Measurements from ENCODE around the gene RUSC1.

RUSC1 gene

GRCh38 chr1:155324037-155324716 is 3.5 kb downstream of the RUSC1 start (continued):
- TF ChIP-seq ZNF513 (tag by site-specific recombination; IDR thresholded peaks at IDR 0.05) (no peak), ZNF223 (tag by site-specific recombination; IDR thresholded peaks at IDR 0.05) (no peak), ZNF639 (tag by site-specific recombination; IDR thresholded peaks at IDR 0.05) (no peak), ZNF791 (tag by site-specific recombination; IDR thresholded peaks at IDR 0.05) (no peak), ZNF658 (tag by site-specific recombination; IDR thresholded peaks at IDR 0.05) (no peak), ZSCAN23 (tag by site-specific recombination; IDR thresholded peaks at IDR 0.05) (no peak), GFI1B (tag by site-specific recombination; IDR thresholded peaks at IDR 0.05) (no peak), ZNF580 (tag by site-specific recombination; IDR thresholded peaks at IDR 0.05) (peak; percentile 32; the same call in 1 of the 2 replicates), ZBTB21 (tag by site-specific recombination; IDR thresholded peaks at IDR 0.05) (no peak; the same call in 1 of the 2 replicates), ZNF426 (tag by site-specific recombination; IDR thresholded peaks at IDR 0.05) (no peak), IKZF3 (tag by site-specific recombination; IDR thresholded peaks at IDR 0.05) (peak; percentile 97), ZNF19 (tag by site-specific recombination; IDR thresholded peaks at IDR 0.05; ENCODE audit: low read depth) (no peak), SP3 (tag by site-specific recombination; IDR thresholded peaks at IDR 0.05) (peak; percentile 92), ZNF2 (tag by site-specific recombination; IDR thresholded peaks at IDR 0.05) (no peak), ZNF660 (tag by site-specific recombination; IDR thresholded peaks at IDR 0.05) (no peak; the same call in 1 of the 2 replicates), ZFP41 (tag by site-specific recombination; IDR thresholded peaks at IDR 0.05; ENCODE audit: borderline replicate concordance) (no peak), ZNF510 (tag by site-specific recombination; IDR thresholded peaks at IDR 0.05; ENCODE audit: insufficient replicate concordance) (no peak), KLF7 (tag by site-specific recombination; IDR thresholded peaks at IDR 0.05; ENCODE audit: borderline replicate concordance) (peak; percentile 21; the same call in 1 of the 2 replicates), ZNF449 (tag by site-specific recombination; IDR thresholded peaks at IDR 0.05) (peak; percentile 61; the same call in 1 of the 2 replicates), ZFHX2 (tag by site-specific recombination; conservative IDR thresholded peaks at IDR 0.05) (peak; percentile 87), ZNF335 (tag by site-specific recombination; conservative IDR thresholded peaks at IDR 0.05) (peak; percentile 98), ZNF404 (tag by site-specific recombination; IDR thresholded peaks at IDR 0.05) (no peak), EGR2 (tag by site-specific recombination; IDR thresholded peaks at IDR 0.05; ENCODE audit: low read depth) (peak; percentile 49), ZNF174 (tag by site-specific recombination; IDR thresholded peaks at IDR 0.05) (no peak), ZNF571 (tag by site-specific recombination; IDR thresholded peaks at IDR 0.05) (no peak)
- TF ChIP-seq, protein P1, sequence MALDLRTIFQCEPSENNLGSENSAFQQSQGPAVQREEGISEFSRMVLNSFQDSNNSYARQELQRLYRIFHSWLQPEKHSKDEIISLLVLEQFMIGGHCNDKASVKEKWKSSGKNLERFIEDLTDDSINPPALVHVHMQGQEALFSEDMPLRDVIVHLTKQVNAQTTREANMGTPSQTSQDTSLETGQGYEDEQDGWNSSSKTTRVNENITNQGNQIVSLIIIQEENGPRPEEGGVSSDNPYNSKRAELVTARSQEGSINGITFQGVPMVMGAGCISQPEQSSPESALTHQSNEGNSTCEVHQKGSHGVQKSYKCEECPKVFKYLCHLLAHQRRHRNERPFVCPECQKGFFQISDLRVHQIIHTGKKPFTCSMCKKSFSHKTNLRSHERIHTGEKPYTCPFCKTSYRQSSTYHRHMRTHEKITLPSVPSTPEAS (tag by site-specific recombination; IDR thresholded peaks at IDR 0.05), result no peak
- TF ChIP-seq, protein P2, sequence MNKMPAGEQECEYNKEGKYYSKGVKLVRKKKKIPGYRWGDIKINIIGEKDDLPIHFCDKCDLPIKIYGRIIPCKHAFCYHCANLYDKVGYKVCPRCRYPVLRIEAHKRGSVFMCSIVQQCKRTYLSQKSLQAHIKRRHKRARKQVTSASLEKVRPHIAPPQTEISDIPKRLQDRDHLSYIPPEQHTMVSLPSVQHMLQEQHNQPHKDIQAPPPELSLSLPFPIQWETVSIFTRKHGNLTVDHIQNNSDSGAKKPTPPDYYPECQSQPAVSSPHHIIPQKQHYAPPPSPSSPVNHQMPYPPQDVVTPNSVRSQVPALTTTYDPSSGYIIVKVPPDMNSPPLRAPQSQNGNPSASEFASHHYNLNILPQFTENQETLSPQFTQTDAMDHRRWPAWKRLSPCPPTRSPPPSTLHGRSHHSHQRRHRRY (tag by site-specific recombination; IDR thresholded peaks at IDR 0.05), result no peak
- TF ChIP-seq, protein P3, sequence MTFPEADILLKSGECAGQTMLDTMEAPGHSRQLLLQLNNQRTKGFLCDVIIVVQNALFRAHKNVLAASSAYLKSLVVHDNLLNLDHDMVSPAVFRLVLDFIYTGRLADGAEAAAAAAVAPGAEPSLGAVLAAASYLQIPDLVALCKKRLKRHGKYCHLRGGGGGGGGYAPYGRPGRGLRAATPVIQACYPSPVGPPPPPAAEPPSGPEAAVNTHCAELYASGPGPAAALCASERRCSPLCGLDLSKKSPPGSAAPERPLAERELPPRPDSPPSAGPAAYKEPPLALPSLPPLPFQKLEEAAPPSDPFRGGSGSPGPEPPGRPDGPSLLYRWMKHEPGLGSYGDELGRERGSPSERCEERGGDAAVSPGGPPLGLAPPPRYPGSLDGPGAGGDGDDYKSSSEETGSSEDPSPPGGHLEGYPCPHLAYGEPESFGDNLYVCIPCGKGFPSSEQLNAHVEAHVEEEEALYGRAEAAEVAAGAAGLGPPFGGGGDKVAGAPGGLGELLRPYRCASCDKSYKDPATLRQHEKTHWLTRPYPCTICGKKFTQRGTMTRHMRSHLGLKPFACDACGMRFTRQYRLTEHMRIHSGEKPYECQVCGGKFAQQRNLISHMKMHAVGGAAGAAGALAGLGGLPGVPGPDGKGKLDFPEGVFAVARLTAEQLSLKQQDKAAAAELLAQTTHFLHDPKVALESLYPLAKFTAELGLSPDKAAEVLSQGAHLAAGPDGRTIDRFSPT (tag by site-specific recombination; IDR thresholded peaks at IDR 0.05), result peak; percentile 95
